ENCODE data around the gene IGF2BP2. TPM values are rescaled to one million over a fixed set of nuclear protein-coding genes. Genes with fewer than 3 reads are reported as not detected.
"Not testable (repeated sequence)": the region's sequence is repeated elsewhere in the genome, so short reads cannot be mapped to it uniquely, and the experiment has no call there.

The IGF2BP2 gene
- total and polyA plus RNA-seq, 3 donors from 2014 or later, result 18.9 to 29.1 (median 19.4) TPM

DNA sequence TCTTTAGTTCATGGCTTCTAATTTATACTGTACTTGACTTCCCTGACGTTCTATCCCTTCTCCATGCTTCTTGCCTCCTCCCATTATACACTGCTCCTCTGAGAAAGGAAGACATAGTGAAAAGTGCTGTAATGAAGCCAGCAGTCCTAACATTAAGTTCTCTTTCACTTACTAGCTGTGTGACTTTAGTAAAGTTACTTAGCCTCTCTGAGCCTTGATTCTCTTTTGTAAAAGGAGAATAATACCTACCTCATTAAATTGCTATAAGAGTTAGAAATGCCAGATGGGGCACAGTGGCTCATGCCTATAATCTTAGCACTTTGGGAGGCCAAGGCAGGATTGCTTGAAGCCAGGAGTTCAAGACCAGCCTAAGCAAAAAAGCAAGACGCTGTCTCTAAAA is 18.8 kb upstream of the IGF2BP2 start:
- Histone ChIP-seq H3K4me3 (no peak overlapping the region), H3K27me3 (no peaks in the 10 kb centered on the region), H3K9me3 (no peaks in the 10 kb centered on the region), H3K36me3 (ENCODE audit: low read depth, missing control alignments) (no peaks in the 10 kb centered on the region), H3K27ac (no peak overlapping the region), H3K4me1 (no peaks in the 10 kb centered on the region)
- intact Hi-C loops (cut with DNase I; ENCODE audit: low total_unique reads), result no loop called here
- 81 to 87% methylated on average over 2 of the region's 2 CpGs for WGBS, 2 donors
- no peak for DNase-seq
- TF ChIP-seq, protein P1, sequence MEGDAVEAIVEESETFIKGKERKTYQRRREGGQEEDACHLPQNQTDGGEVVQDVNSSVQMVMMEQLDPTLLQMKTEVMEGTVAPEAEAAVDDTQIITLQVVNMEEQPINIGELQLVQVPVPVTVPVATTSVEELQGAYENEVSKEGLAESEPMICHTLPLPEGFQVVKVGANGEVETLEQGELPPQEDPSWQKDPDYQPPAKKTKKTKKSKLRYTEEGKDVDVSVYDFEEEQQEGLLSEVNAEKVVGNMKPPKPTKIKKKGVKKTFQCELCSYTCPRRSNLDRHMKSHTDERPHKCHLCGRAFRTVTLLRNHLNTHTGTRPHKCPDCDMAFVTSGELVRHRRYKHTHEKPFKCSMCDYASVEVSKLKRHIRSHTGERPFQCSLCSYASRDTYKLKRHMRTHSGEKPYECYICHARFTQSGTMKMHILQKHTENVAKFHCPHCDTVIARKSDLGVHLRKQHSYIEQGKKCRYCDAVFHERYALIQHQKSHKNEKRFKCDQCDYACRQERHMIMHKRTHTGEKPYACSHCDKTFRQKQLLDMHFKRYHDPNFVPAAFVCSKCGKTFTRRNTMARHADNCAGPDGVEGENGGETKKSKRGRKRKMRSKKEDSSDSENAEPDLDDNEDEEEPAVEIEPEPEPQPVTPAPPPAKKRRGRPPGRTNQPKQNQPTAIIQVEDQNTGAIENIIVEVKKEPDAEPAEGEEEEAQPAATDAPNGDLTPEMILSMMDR (IDR thresholded peaks at IDR 0.05), result no peak
- no peak for TF ChIP-seq POLR2A (IDR thresholded peaks at IDR 0.05)

DNA sequence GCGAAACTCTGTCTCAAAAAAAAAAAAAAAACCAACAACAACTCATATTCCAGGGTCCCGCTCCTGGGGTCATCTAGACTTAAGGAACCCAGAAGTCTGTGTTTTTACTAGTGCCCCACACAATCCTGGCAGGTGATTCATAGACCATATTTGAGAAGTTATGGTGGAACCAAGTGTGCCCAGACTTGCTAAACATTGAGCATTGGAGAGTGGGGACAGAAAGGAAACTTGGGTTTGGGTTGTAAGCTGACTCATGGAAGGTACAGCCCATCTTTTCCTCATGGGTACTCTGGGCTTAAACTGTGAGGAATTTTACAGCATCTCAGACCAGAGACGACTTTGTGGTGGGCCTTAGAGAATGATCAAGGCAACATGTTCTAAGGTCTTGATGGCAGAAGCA is 18.3 kb upstream of the IGF2BP2 start:
- Histone ChIP-seq H3K9me3 (no peaks in the 10 kb centered on the region), H3K4me3 (no peak overlapping the region), H3K27ac (no peak overlapping the region), H3K36me3 (ENCODE audit: low read depth, missing control alignments) (no peaks in the 10 kb centered on the region), H3K27me3 (no peaks in the 10 kb centered on the region), H3K4me1 (no peaks in the 10 kb centered on the region)
- TF ChIP-seq, protein P1 (IDR thresholded peaks at IDR 0.05), result no peak
- no peak for TF ChIP-seq POLR2A (IDR thresholded peaks at IDR 0.05)
- DNase-seq, result no peak
- intact Hi-C loops (cut with DNase I; ENCODE audit: low total_unique reads), result no loop called here
- 82 to 89% methylated on average over 3 of the region's 3 CpGs for WGBS, 2 donors

DNA sequence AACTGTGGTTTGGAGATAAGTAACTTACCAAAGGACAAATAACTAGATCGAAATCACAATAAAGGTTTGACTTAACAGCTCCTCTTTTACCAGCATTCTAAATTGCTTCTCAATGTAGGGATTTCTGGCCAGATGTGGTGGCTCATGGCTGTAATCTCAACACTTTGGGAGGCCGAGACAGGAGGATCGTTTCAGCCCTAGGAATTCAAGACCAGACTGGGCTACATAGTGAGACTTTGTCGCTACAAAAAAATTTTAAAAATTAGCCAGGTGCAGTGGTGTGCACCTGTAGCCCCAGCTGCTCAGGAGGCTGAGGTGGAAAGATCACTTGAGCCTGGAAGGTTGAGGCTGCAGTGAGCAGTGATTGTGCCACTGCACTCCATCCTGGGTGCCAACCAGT is 17.4 kb upstream of the IGF2BP2 start:
- Histone ChIP-seq H3K4me1 (no peaks in the 10 kb centered on the region), H3K4me3 (no peak overlapping the region), H3K9me3 (no peaks in the 10 kb centered on the region), H3K27me3 (no peaks in the 10 kb centered on the region), H3K36me3 (ENCODE audit: low read depth, missing control alignments) (no peaks in the 10 kb centered on the region), H3K27ac (no peak overlapping the region)
- TF ChIP-seq, protein P1 (IDR thresholded peaks at IDR 0.05), result no peak
- TF ChIP-seq POLR2A (IDR thresholded peaks at IDR 0.05), result no peak
- WGBS, 2 donors, result 92 to 93% methylated on average over 4 of the region's 4 CpGs
- no peak for DNase-seq
- intact Hi-C loops (cut with DNase I; ENCODE audit: low total_unique reads), result no loop called here

DNA sequence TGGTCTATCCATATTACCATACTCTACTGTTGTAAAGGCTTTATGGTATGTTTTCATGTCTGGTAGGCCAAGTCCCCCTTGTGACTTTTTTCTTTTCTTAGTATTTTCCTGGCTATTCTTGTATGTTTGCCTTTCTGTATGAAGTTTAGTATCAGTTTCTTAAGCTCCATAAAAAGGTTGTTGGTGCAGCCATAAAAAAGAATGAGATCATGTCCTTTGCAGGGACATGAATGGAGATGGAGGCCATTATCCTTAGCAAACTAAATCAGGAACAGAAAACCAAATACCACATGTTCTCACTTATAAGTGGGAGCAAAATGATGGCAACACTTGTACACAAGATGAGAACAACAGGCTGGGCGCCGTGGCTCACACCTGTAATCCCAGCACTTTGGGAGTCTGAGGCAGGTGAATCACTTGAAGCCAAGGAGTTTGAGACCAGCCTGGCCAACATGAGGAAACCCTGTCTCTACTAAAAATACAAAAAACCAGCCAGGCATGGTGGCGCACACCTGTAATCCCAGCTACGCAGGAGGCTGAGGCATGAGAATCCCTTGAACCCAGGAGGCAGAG is 13.7 kb upstream of the IGF2BP2 start:
- not testable (repeated sequence) for H3K9me3 ChIP-seq
- WGBS, 2 donors, result 81 to 94% methylated on average over 4 of the region's 4 CpGs

DNA sequence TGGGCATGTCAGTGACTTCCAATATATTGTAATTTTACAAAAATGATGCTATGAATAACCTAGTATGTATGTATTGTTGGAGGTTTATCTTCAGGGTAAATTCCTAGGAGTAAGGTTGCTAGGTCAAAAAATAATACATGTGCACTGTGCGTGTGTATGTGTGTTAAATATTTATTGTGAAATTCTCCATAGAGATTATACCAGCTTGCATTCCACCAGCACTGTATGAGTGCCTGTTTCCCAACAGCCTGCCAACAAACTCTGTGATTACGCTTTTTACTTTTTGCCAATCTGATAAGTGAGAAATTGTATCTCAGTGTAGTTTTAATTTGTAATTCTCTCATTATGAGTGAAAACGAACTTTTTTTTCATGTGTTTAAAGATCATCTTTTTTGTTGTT is 12.6 kb upstream of the IGF2BP2 start:
- TF ChIP-seq, protein P1 (IDR thresholded peaks at IDR 0.05), result no peak
- TF ChIP-seq POLR2A (IDR thresholded peaks at IDR 0.05), result no peak
- no peak for DNase-seq
- Histone ChIP-seq H3K4me1 (no peaks in the 10 kb centered on the region), H3K36me3 (ENCODE audit: low read depth, missing control alignments) (no peaks in the 10 kb centered on the region), H3K4me3 (no peak overlapping the region), H3K9me3 (no peaks in the 10 kb centered on the region), H3K27ac (no peak overlapping the region), H3K27me3 (no peaks in the 10 kb centered on the region)
- 69 to 71% methylated on average over 3 of the region's 3 CpGs for WGBS, 2 donors
- intact Hi-C loops (cut with DNase I; ENCODE audit: low total_unique reads), result no loop called here

More for the DNA sequence above, 13.7 kb upstream of the IGF2BP2 start:
- DNase-seq; intact Hi-C loops (cut with DNase I; ENCODE audit: low total_unique reads); H3K27ac ChIP-seq; H3K4me1 ChIP-seq; H3K36me3 ChIP-seq (ENCODE audit: low read depth, missing control alignments); H3K4me3 ChIP-seq; H3K27me3 ChIP-seq: not testable (repeated sequence)

All from testis (tissue), 3 donors.